Neutrophil (primary cell): ENCODE results near the gene NR2F1-AS1.

Source experiments
- H3K27ac ChIP-seq: fragments of 200-600 bp; sonication (generic); 2 replicates; pipeline ENCODE4 v1.5.1; 2016; ENCODE audit warnings: mild to moderate bottlenecking, moderate library complexity
- H3K27me3 ChIP-seq: fragments of 200-600 bp; sonication (generic); 2 replicates; pipeline ENCODE4 v1.6.0; 2016; ENCODE audit warnings: mild to moderate bottlenecking
- H3K36me3 ChIP-seq: fragments of 200-600 bp; sonication (generic); 2 replicates; pipeline ENCODE4 v1.5.1; 2017
- H3K4me1 ChIP-seq, 2 experiments: fragments of 200-600 bp in 1 of 2; sonication (generic) in 1 of 2; 1 replicate in 1 of 2; 2 replicates in 1 of 2; pipeline versions ENCODE4 v1.5.1 to v1.6.1; 2013 to 2016; ENCODE audit warnings: low read depth in 1 of 2, low read length in 1 of 2, mild to moderate bottlenecking in 1 of 2, moderate library complexity in 1 of 2; ENCODE audit not compliant: control insufficient read depth in 1 of 2, insufficient read depth in 1 of 2
- H3K4me3 ChIP-seq, 2 experiments: fragments of 200-600 bp in 1 of 2; sonication (generic) in 1 of 2; 1 replicate in 1 of 2; 2 replicates in 1 of 2; pipeline ENCODE4 v1.5.1; 2013 to 2016; ENCODE audit warnings: low read depth in 1 of 2, low read length in 1 of 2, mild to moderate bottlenecking in 1 of 2, moderate library complexity in 1 of 2
- H3K9me3 ChIP-seq: fragments of 200-600 bp; sonication (generic); 2 replicates; pipeline ENCODE4 v1.5.1; 2016
- TF ChIP-seq, protein P1 (sequence below): fragments of 200-600 bp; sonication (generic); IDR thresholded peaks from 2 replicates; pipeline ENCODE4 v1.5.1; 2016; ENCODE audit warnings: antibody characterized with exemption

The NR2F1-AS1 gene

DNA sequence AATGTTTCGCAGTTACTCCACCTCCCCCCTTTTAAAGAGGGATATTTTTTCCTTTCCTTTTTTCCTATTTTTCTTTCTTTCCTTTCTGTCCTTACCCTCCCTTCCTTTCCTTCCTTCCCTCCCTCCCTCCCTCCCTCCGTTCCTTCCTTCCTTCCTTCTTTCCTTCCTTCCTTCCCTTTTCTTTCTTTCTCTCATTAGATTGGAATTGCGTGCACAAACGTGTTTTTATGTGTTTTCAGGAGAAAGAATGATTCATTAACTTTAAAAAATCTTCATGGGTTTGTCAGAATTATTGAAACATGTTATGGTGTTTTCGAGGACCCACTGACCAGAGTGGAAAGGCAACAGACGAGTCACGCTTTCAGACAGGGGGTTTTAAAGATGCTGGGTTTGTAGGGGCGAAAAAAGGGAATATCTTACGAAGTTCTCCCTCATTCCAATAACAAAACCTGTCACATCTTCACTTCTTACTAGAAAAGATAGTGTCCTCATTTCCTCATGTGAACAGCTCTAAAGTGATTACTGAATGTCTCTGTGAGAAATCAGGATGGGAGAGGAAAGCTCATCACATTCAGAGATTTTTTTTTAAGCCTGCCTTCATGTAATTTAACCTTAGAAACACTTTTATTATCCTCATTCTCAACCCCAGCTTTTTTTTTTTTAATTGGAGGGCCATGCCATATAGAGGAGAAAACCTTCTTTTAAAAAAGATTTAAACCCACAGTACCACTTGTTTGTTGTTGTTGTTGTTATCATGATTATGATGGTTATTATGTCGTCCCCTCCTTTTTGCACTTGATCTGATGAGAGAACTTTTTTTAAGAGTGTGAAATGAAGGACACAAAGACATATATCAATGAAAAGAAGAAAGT is 23.9 kb upstream of the NR2F1-AS1 start:
- H3K36me3 ChIP-seq = no peaks in the 10 kb centered on the region
- peaks cover 100% of the 10 kb centered on the region for H3K27me3 ChIP-seq
- TF ChIP-seq, protein P1, sequence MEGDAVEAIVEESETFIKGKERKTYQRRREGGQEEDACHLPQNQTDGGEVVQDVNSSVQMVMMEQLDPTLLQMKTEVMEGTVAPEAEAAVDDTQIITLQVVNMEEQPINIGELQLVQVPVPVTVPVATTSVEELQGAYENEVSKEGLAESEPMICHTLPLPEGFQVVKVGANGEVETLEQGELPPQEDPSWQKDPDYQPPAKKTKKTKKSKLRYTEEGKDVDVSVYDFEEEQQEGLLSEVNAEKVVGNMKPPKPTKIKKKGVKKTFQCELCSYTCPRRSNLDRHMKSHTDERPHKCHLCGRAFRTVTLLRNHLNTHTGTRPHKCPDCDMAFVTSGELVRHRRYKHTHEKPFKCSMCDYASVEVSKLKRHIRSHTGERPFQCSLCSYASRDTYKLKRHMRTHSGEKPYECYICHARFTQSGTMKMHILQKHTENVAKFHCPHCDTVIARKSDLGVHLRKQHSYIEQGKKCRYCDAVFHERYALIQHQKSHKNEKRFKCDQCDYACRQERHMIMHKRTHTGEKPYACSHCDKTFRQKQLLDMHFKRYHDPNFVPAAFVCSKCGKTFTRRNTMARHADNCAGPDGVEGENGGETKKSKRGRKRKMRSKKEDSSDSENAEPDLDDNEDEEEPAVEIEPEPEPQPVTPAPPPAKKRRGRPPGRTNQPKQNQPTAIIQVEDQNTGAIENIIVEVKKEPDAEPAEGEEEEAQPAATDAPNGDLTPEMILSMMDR = no peak
- H3K9me3 ChIP-seq = no peaks in the 10 kb centered on the region
- peaks cover 0 to 5% of the 10 kb centered on the region in 2 experiments for H3K4me1 ChIP-seq
- no peak overlapping the region for H3K27ac ChIP-seq
- H3K4me3 ChIP-seq = no peak overlapping the region

DNA sequence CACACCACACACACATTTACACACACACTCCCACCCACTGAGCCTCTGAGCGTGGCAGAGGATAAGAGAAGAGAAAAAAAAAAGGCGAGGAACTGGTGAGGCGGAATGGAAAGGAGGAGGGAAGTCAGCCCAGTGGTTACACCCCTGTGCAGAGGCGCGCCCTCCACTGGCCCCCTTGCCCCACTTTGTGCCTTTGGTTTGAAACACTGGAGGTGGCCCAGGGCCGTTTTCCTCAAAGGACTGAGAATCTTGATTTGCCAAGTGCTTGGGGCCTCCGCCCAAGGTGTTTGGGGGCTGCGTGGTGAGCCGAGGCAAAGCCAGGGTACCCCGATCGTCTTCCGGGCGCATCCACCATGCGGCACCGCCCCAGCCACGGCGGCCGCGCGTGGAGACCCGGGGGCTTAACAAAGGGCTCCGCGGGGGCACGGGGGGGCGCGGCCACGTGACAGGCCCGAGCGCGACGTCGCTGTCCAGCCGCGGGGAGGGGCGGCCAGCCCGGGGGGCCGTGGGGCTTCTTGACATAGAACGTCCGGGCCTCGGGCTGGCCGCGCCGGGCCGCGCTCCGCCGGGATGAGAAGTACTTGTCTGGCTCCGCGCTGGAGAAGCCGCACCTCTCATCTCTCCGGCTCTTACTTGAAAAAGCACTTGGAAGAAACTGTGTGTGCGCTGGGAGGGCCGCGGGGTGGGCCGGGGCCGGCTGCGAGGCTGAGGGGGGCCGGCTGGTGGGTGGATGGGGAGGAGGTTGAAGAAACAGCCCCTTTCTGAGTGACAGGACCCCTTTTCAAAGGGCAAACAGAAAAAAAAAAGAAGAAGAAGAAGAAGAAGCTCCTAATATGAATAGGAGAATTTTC is 23.0 kb upstream of the NR2F1-AS1 start:
- Histone ChIP-seq H3K4me1 (peaks cover 0 to 5% of the 10 kb centered on the region in 2 experiments), H3K4me3 (no peak overlapping the region), H3K9me3 (no peaks in the 10 kb centered on the region), H3K36me3 (no peaks in the 10 kb centered on the region), H3K27ac (no peak overlapping the region), H3K27me3 (peaks cover 100% of the 10 kb centered on the region)
- TF ChIP-seq, protein P1 = no peak

DNA sequence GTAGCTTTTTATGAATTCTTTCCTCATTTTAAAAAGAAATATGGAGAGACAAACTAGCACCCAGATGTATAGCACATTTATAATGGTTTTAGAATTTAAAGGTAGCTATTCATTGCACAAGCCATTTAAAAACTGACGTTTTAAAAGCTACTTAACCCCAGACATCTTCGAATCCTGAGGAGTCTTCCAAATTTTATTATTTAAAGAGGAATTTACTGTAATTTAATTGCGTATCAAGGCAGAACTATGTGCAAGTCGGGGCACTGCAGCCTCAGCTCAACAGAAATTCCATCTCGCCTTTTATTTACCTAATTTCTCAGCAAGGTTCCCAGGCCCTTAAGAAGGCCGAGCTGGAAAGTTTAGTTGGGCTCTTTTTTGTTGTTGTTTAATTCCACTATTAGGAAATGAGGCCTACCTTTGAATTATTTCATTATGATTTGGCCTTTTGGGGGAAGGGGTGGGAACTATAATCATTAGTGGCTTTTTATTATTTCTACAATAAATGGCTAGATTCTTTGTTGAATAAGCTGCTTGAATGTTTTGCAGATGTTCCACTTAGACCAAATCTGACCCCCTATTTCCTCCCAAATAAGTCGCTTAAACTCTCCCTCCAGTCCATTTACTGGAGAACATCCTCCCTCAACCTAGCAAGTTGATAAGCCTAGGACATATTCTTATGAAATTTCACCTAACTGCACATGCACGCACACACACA is 22.2 kb upstream of the NR2F1-AS1 start:
- Histone ChIP-seq H3K36me3 (no peaks in the 10 kb centered on the region), H3K27ac (no peak overlapping the region), H3K4me3 (no peak overlapping the region), H3K4me1 (peaks cover 0 to 5% of the 10 kb centered on the region in 2 experiments), H3K27me3 (peaks cover 100% of the 10 kb centered on the region), H3K9me3 (no peaks in the 10 kb centered on the region)
- TF ChIP-seq, protein P1 = no peak

DNA sequence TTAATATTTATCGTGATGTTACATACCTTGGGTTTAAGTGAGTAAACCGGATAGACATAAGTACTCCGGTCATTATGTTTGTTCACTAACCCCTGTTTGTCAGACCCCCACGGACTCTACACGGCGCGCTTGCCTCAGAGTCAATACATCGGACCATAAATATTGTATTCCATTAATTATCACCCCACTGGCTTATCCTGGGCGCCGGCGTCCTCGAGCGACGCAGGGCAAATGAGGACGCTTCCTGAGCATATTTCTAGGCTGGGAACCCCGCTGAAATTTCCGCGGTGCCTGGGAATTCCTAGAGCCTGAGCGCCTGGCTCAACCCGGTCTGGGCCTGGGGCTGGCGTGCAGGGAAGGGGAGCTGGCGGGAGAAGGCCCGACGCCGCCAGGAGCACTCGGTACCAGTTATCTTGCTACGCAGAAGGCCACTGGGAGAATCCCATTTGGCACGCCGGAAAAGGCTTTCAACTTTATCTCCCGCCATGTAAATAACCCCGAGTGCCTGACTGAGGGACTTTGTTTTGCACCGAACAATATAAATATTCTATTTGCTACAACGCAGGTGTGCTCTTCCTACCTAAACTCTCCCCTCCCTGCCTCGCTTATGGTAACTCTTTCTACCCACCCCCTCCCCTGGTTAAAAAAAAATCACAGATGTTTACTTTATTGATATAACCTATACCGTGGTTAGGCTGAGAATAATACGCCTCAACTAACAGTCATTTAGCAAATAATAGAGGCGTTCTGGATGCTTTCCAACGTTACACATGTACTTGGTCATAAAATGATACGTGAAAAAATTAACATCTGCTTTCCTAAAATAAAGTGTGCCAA is 21.4 kb upstream of the NR2F1-AS1 start:
- Histone ChIP-seq H3K4me1 (peaks cover 2 to 5% of the 10 kb centered on the region in 2 experiments), H3K9me3 (no peaks in the 10 kb centered on the region), H3K27me3 (peaks cover 100% of the 10 kb centered on the region), H3K4me3 (no peak overlapping the region), H3K27ac (no peak overlapping the region), H3K36me3 (no peaks in the 10 kb centered on the region)
- TF ChIP-seq, protein P1 = no peak

DNA sequence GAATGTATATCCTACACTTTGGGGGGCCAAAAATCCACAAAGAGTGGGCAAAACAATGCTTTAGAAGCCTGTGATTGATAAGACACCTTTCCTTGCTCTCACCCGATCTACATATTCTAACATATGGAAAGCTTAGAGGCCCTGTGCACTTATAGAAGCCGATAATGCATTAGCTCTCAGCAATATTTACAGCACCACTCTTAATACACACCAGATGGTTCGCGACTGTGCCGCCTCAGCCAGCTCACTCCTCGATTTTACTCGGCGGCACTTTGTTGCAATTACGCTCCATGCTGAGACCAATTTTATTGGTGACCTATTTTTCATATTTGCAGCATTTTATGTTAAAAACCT is 20.8 kb upstream of the NR2F1-AS1 start:
- no peak overlapping the region for H3K4me3 ChIP-seq
- peaks cover 9 to 12% of the 10 kb centered on the region in 2 experiments for H3K4me1 ChIP-seq
- H3K36me3 ChIP-seq = no peaks in the 10 kb centered on the region
- H3K27ac ChIP-seq = no peak overlapping the region
- TF ChIP-seq, protein P1 = no peak
- no peaks in the 10 kb centered on the region for H3K9me3 ChIP-seq
- H3K27me3 ChIP-seq = peaks cover 100% of the 10 kb centered on the region
